Neuron (in vitro differentiated cells): ENCODE data around the gene OXT.

Source experiments
- H2AFZ ChIP-seq: one replicate; pipeline ENCODE4 v1.6.1; 2013; ENCODE audit warnings: low read depth, mild to moderate bottlenecking, inconsistent platforms, low read length, moderate library complexity
- H3K27me3 ChIP-seq: one replicate; pipeline ENCODE4 v1.6.1; 2013; ENCODE audit warnings: low read length; ENCODE audit not compliant: insufficient read depth
- H3K36me3 ChIP-seq: one replicate; pipeline ENCODE4 v1.6.1; 2013; ENCODE audit warnings: low read length; ENCODE audit not compliant: insufficient read depth
- H3K4me1 ChIP-seq: one replicate; pipeline ENCODE4 v1.6.1; 2013; ENCODE audit warnings: low read length; ENCODE audit not compliant: insufficient read depth
- H3K4me3 ChIP-seq: 2 replicates; pipeline ENCODE4 v1.5.1; 2013; ENCODE audit warnings: mild to moderate bottlenecking, low read length, moderate library complexity
- H3K9me3 ChIP-seq: one replicate; pipeline ENCODE4 v1.6.1; 2013; ENCODE audit warnings: low read length

Gene OXT

DNA sequence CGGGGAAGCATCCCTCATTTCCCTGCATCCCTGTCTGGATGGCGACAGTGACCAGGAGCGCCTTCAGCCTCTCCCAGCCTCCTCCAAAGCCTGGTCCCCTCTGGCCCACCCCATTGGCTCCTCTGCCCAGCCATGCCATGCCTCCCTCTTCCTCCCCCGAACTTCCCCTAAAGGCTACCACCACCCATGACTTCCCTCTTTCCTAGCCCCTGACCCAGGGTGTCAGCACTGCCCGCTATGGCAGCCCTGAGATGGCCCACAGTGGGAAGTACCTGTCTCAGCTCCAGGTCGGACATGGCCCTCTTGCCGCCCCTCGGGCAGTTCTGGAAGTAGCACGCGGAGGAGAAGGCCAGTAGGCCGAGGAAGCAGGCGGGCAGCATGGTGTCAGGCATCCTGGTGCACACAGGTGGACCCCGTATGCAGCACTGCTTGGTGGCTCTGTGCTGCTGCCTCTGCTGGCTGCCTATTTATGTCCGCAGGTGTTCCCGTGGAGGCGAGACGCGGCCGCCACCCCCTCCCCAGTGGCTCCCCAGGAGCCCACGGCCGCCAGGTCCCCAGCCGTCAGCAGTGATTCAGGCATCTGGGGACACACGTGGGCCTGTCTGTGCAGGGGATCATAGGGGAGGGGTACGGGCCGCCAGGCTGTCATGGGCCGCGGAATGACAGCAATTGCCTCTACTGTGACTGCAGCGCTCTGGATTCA, 13.0 kb downstream of the OXT start, which contains the start of gene AVP:
TSS of gene AVP (minus strand) at position 442 of the 703 bp plus-strand sequence. CDS start at position 392, 50 bp downstream.
- no peak within 1 kb of the TSS for H2AFZ ChIP-seq
- H3K4me3 ChIP-seq: no peak within 1 kb of the TSS
- peaks cover 48% of the 10 kb centered on the region for H3K27me3 ChIP-seq
- no peaks in the 10 kb centered on the region for H3K36me3 ChIP-seq
- no peaks in the 10 kb centered on the region for H3K9me3 ChIP-seq
- peaks cover 4% of the 10 kb centered on the region for H3K4me1 ChIP-seq

DNA sequence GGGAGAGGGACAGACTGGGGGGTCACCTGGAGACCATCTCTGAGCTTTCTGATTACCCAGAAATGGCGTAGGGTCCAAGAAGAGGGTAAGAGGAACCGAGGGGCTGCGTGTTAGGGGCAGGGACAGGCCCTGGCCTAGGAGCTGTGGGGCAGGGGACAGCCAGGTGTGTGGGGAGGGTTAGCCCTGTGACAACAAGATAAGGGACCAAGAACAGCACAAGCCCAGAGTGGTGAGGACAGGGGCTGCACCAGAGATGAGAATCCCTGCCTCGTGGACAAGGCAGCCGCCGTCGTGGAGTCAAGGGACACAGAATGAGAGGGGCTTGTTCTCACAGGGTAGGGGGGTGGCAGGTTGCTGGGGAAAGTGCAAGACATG, 13.6 kb downstream of the OXT start:
- Histone ChIP-seq H2AFZ (no peak overlapping the region), H3K4me1 (peaks cover 4% of the 10 kb centered on the region), H3K9me3 (no peaks in the 10 kb centered on the region), H3K27me3 (peaks cover 48% of the 10 kb centered on the region), H3K4me3 (no peak overlapping the region), H3K36me3 (no peaks in the 10 kb centered on the region)

GRCh38 chr20:3085571-3086072, 14.2 kb downstream of the OXT start:
- peaks cover 46% of the 10 kb centered on the region for H3K27me3 ChIP-seq
- H2AFZ ChIP-seq: no peak overlapping the region
- no peaks in the 10 kb centered on the region for H3K36me3 ChIP-seq
- H3K9me3 ChIP-seq: no peaks in the 10 kb centered on the region
- H3K4me3 ChIP-seq: no peak overlapping the region
- H3K4me1 ChIP-seq: peaks cover 4% of the 10 kb centered on the region

DNA sequence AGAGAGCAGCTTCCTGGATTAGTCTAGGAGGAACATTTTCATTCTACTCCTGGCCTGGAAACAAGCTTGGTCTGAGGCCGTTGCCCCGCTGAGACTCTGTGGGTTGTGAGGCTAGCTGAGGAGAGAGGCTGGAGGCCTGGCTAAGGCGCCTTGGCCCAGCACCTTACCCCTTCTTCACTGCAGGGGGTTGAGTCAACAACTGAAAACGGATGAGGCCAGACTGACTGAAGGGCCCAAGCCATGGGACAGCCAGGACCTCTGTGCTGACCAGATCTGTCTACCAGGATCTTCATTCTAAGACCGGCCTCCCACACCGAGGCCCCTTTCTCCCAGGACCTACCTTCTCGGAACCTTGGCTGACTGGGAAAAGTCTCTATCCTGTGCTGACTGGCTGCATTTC, 16.6 kb downstream of the OXT start:
- no peak overlapping the region for H2AFZ ChIP-seq
- no peak overlapping the region for H3K4me3 ChIP-seq
- H3K27me3 ChIP-seq: peaks cover 23% of the 10 kb centered on the region
- no peaks in the 10 kb centered on the region for H3K9me3 ChIP-seq
- no peaks in the 10 kb centered on the region for H3K36me3 ChIP-seq
- no peaks in the 10 kb centered on the region for H3K4me1 ChIP-seq

DNA sequence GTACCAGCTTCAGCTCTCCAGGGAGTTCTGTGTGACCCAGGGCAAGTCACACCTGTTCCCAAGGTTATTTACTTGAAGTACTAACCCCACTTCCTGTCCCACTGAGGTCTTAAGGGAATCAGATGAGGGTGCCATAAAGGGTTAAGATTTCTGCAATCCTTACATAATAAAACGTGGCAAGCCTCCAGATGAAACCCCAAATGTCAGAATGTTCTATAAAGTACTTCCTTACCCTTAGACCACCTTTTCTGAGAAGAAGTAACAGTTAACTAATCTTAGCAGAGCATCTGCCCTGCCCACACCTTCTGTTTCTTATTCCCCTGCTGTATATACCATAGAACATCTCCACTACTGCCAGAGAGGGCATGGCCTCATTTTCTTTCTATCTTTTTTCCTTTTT, 19.1 kb downstream of the OXT start:
- Histone ChIP-seq H3K4me3 (no peak overlapping the region), H3K27me3 (no peaks in the 10 kb centered on the region), H3K36me3 (no peaks in the 10 kb centered on the region), H2AFZ (no peak overlapping the region), H3K4me1 (no peaks in the 10 kb centered on the region), H3K9me3 (no peaks in the 10 kb centered on the region)

DNA sequence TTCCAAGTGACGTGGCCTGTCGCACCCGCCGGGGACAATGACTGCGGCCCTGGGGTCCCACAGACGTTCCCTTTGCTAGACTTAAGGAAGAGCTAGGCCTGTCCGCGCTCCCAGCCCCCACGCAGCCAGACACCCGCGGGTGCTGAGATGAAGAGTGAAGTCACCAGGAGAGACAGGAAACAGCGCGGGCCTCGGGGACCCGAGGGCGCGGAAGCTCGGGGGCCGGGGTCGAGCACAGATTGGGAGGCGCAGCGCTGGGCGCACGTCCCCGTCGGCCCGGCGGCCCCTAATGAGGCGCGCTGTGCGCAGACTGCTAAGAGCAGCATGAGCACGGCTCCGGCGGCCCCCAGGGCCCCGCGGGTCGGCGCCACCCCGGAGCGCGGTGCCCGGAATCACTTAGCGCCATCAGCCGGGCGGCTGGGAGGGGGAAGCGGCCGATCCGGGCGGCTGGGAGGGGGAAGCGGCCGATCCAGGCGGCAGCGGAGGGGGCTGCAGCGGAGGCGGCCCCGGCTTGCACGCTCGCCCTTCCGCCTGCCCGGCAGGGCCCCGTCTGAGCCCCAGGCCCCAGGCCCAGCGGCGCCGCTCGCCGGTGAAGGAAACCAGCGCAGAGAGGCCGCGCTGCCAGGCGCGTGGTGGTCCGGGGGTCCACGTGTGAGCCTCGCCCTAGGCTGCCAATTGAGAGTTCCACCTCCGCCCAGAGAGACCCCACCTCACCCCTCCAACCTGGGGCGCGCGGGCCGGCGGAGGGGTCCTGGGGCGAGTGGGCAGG, 21.4 kb downstream of the OXT start:
- Histone ChIP-seq H3K4me3 (no peak overlapping the region), H3K27me3 (no peaks in the 10 kb centered on the region), H3K4me1 (no peaks in the 10 kb centered on the region), H3K9me3 (no peaks in the 10 kb centered on the region), H2AFZ (no peak overlapping the region), H3K36me3 (no peaks in the 10 kb centered on the region)

- Histone ChIP-seq H3K4me3 (no peak overlapping the region), H3K9me3 (no peaks in the 10 kb centered on the region), H3K27me3 (no peaks in the 10 kb centered on the region), H3K4me1 (no peaks in the 10 kb centered on the region), H3K36me3 (no peaks in the 10 kb centered on the region), H2AFZ (no peak overlapping the region)
Measured at GRCh38 chr20:3093861-3094361, 22.5 kb downstream of the OXT start.

GRCh38 chr20:3094848-3095629, 23.6 kb downstream of the OXT start:
- peak overlapping the region; percentile 12 for H2AFZ ChIP-seq
- H3K4me1 ChIP-seq: no peaks in the 10 kb centered on the region
- no peak overlapping the region for H3K4me3 ChIP-seq

DNA sequence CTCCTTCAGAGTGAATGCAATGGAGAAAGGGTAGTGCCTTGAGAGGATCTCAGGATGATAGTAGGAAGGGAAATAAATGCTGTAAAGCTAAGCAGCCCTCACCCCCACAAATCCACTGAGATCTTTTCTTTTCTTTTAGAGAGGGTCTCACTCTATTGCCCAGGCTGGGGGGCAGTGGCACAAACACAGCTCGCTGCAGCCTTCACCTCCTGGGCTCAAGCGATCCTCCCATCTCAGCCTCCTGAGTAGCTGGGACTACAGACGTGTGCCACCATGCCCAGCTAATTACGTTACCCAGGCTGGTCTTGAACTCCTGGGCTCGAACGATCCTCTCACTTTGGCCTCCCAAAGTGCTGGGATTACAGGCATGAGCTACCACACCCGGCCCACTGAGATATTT, 29.1 kb downstream of the OXT start:
- no peaks in the 10 kb centered on the region for H3K4me1 ChIP-seq

More at GRCh38 chr20:3094848-3095629, 23.6 kb downstream of the OXT start:
- Histone ChIP-seq H3K9me3 (no peaks in the 10 kb centered on the region), H3K36me3 (no peaks in the 10 kb centered on the region), H3K27me3 (no peaks in the 10 kb centered on the region)

DNA sequence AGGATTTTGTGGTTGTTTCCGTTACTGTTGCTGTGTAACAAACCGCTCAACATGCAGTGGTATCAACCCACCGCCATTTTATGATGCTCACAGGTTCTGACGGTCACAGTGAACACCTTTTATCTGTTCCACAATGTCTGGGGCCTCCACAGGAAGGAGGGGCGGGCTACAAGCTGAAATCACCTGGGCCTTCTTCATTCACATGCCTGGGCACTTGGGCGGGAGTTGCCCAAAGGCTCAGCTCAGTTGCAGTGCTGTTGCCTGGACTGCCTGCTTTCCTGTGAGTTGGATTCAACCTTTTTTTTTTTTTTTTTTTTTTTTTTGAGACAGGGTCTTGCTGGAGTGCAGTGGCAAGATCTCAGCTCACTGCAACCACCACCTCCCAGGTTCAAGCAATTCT, 29.8 kb downstream of the OXT start:
- no peaks in the 10 kb centered on the region for H3K27me3 ChIP-seq
- H2AFZ ChIP-seq: no peak overlapping the region
- no peak overlapping the region for H3K4me3 ChIP-seq
- H3K36me3 ChIP-seq: no peaks in the 10 kb centered on the region
- H3K4me1 ChIP-seq: no peaks in the 10 kb centered on the region
- peaks cover 2% of the 10 kb centered on the region for H3K9me3 ChIP-seq

More for the DNA sequence above, 29.1 kb downstream of the OXT start:
- H3K9me3 ChIP-seq: peaks cover 2% of the 10 kb centered on the region
- H2AFZ ChIP-seq: no peak overlapping the region
- H3K27me3 ChIP-seq: no peaks in the 10 kb centered on the region
- no peaks in the 10 kb centered on the region for H3K36me3 ChIP-seq
- H3K4me3 ChIP-seq: no peak overlapping the region

GRCh38 chr20:3101737-3102574, 30.5 kb downstream of the OXT start:
- no peaks in the 10 kb centered on the region for H3K36me3 ChIP-seq
- no peak overlapping the region for H2AFZ ChIP-seq
- peaks cover 2% of the 10 kb centered on the region for H3K9me3 ChIP-seq
- H3K4me3 ChIP-seq: no peak overlapping the region
- no peaks in the 10 kb centered on the region for H3K27me3 ChIP-seq
- H3K4me1 ChIP-seq: no peaks in the 10 kb centered on the region
